Measurements from ENCODE around the gene SLC66A2.

- TF ChIP-seq SPI1 (IDR thresholded peaks at IDR 0.05; ENCODE audit: borderline replicate concordance, low read depth) = no peak
- TF ChIP-seq, protein P1, sequence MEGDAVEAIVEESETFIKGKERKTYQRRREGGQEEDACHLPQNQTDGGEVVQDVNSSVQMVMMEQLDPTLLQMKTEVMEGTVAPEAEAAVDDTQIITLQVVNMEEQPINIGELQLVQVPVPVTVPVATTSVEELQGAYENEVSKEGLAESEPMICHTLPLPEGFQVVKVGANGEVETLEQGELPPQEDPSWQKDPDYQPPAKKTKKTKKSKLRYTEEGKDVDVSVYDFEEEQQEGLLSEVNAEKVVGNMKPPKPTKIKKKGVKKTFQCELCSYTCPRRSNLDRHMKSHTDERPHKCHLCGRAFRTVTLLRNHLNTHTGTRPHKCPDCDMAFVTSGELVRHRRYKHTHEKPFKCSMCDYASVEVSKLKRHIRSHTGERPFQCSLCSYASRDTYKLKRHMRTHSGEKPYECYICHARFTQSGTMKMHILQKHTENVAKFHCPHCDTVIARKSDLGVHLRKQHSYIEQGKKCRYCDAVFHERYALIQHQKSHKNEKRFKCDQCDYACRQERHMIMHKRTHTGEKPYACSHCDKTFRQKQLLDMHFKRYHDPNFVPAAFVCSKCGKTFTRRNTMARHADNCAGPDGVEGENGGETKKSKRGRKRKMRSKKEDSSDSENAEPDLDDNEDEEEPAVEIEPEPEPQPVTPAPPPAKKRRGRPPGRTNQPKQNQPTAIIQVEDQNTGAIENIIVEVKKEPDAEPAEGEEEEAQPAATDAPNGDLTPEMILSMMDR (IDR thresholded peaks at IDR 0.05; ENCODE audit: insufficient read depth, low read length) = no peak
- TF ChIP-seq POLR2AphosphoS5 (IDR thresholded peaks at IDR 0.05; ENCODE audit: low read depth) = no peak
- TF ChIP-seq GABPA (IDR thresholded peaks at IDR 0.05; ENCODE audit: low read depth) = no peak
These were observed 94.3 kb downstream of the SLC66A2 start for GRCh38 chr18:79857082-79857671.
